ENCODE measurements around the gene RNMT. TPM values are rescaled to one million over a fixed set of nuclear protein-coding genes. Genes with fewer than 3 reads are reported as not detected.

Gene RNMT
- total and polyA plus RNA-seq, 8 donors = 5.3 to 16.0 (median 13.4) TPM

- peak overlapping the region in 2 of 4 donors; percentile 3 to 30 for H3K27ac ChIP-seq
These were observed 82.6 kb downstream of the RNMT start for GRCh38 chr18:13809043-13809430.

GRCh38 chr18:13809531-13810255 is 83.2 kb downstream of the RNMT start:
- ATAC-seq = peak in 1 of 4 donors; percentile 40
- WGBS, 2 donors = 21 to 22% methylated on average over 5 of the region's 5 CpGs
- H3K4me3 ChIP-seq = no peak overlapping the region
- no peaks in the 10 kb centered on the region for H3K27me3 ChIP-seq
- H3K27ac ChIP-seq = no peak overlapping the region
- TF ChIP-seq, protein P1, sequence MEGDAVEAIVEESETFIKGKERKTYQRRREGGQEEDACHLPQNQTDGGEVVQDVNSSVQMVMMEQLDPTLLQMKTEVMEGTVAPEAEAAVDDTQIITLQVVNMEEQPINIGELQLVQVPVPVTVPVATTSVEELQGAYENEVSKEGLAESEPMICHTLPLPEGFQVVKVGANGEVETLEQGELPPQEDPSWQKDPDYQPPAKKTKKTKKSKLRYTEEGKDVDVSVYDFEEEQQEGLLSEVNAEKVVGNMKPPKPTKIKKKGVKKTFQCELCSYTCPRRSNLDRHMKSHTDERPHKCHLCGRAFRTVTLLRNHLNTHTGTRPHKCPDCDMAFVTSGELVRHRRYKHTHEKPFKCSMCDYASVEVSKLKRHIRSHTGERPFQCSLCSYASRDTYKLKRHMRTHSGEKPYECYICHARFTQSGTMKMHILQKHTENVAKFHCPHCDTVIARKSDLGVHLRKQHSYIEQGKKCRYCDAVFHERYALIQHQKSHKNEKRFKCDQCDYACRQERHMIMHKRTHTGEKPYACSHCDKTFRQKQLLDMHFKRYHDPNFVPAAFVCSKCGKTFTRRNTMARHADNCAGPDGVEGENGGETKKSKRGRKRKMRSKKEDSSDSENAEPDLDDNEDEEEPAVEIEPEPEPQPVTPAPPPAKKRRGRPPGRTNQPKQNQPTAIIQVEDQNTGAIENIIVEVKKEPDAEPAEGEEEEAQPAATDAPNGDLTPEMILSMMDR (IDR thresholded peaks at IDR 0.05) = no peak
- H3K36me3 ChIP-seq = no peaks in the 10 kb centered on the region
- no peaks in the 10 kb centered on the region for H3K9me3 ChIP-seq
- no peak for DNase-seq
- intact Hi-C loops (cut with DNase I) = no loop called here
- FAIRE-seq = no peak
- peaks cover 0 to 16% (median 15%) of the 10 kb centered on the region in 3 donors for H3K4me1 ChIP-seq

More at GRCh38 chr18:13809043-13809430, 82.6 kb downstream of the RNMT start:
- intact Hi-C loops (cut with DNase I) = no loop called here
- 21 to 24% methylated on average over 2 of the region's 2 CpGs for WGBS, 2 donors
- Histone ChIP-seq H3K27me3 (no peaks in the 10 kb centered on the region), H3K36me3 (no peaks in the 10 kb centered on the region), H3K4me3 (no peak overlapping the region), H3K4me1 (peaks cover 0 to 16% (median 15%) of the 10 kb centered on the region in 3 donors), H3K9me3 (no peaks in the 10 kb centered on the region)
- ATAC-seq = peak; percentile 69 to 82 (median 78)
- DNase-seq = peak in 4 of 6 donors; percentile 50 to 63 (median 60)
- TF ChIP-seq, protein P1 (IDR thresholded peaks at IDR 0.05) = no peak
- no peak for FAIRE-seq

DNA sequence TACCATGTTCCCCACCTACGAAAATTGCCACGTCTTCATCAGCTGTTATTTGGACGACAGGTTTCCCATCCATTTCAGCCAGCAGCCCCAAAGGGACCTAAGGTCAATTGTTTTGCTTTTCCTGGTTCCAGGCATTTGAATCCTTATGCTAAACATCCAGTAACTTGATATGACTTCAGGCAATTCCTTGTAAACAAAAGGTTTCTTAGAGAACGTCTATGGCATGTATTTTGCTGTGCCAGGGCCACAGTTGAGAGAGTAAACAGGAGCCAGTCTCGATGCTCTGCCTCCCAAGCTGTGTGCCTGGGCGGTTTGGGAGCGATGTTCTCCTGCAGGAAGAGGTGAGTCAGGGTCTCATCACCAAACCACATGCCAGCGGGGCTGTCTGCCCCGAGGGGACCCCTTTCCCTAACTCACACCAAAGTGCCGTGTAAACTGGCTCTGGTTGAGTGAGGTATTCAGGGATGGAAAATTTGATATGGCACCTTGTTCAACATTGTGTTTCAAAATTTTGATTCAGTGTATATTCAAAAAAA is 84.5 kb downstream of the RNMT start:
- TF ChIP-seq, protein P1 (IDR thresholded peaks at IDR 0.05) = no peak
- Histone ChIP-seq H3K27ac (no peak overlapping the region), H3K36me3 (no peaks in the 10 kb centered on the region), H3K4me1 (peaks cover 0 to 16% (median 15%) of the 10 kb centered on the region in 3 donors), H3K9me3 (no peaks in the 10 kb centered on the region), H3K27me3 (no peaks in the 10 kb centered on the region), H3K4me3 (no peak overlapping the region)
- DNase-seq = no peak
- intact Hi-C loops (cut with DNase I) = no loop called here
- 66 to 71% methylated on average over 10 of the region's 10 CpGs for WGBS, 2 donors
- no peak for ATAC-seq
- FAIRE-seq = no peak

DNA sequence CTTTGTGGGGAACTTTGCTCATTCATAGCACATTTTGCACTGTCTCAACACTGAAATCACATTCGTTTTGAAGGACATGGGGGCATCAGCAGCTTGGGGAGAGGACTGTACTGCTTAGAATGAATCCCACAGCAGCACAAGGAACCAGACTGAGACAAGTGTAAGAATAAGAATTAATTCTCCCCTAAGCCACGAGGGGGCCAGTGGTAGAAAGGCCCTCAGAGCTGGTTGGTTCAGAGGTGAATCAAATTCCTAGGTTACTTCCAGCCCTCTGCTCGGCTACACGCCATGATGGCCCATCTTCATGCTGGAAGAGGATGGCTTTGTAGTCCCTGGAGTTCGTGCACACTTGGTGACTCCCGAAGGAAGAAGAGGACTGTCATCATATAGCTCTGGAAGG is 85.5 kb downstream of the RNMT start:
- H3K27ac ChIP-seq = no peak overlapping the region
- intact Hi-C loops (cut with DNase I) = no loop called here
- no peaks in the 10 kb centered on the region for H3K27me3 ChIP-seq
- no peaks in the 10 kb centered on the region for H3K36me3 ChIP-seq
- no peak overlapping the region for H3K4me3 ChIP-seq
- H3K4me1 ChIP-seq = peaks cover 0 to 16% (median 15%) of the 10 kb centered on the region in 3 donors
- TF ChIP-seq, protein P1 (IDR thresholded peaks at IDR 0.05) = no peak
- H3K9me3 ChIP-seq = no peaks in the 10 kb centered on the region
- WGBS, 2 donors = 50 to 59% methylated on average over 6 of the region's 6 CpGs
- no peak for DNase-seq
- no peak for FAIRE-seq
- ATAC-seq = no peak

All from pancreas (tissue), 10 donors.